NCI-H524 (cell line): ENCODE results near the gene LANCL1.

Source experiments
- DNase-seq, 2 experiments: peaks; one replicate each; lab custom pipeline; 2025; lab: John Stamatoyannopoulos, UW

LANCL1 gene

DNA sequence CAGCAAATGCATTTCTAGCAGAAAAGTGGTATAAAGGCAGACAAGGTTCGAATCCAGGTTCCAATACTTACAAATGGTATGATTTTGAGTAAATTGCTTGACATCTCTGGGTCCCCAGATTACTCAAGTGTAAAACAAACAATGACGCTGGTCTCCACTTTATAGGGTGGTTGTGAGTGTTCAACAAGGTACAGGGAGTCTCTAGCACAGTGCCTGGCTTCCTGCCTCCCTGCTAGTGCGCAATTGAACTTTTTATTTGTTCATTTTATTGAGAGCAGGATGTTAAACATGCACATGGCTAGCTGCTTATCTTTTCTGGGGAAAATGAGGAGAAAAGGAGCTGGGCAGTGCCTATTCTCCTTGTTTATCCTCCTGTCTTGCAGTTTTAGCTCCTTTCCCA, 86.7 kb downstream of the LANCL1 start:
- no peak for DNase-seq

- DNase-seq = no peak
Observed at GRCh38 chr2:210388148-210388547, 88.4 kb downstream of the LANCL1 start.

DNA sequence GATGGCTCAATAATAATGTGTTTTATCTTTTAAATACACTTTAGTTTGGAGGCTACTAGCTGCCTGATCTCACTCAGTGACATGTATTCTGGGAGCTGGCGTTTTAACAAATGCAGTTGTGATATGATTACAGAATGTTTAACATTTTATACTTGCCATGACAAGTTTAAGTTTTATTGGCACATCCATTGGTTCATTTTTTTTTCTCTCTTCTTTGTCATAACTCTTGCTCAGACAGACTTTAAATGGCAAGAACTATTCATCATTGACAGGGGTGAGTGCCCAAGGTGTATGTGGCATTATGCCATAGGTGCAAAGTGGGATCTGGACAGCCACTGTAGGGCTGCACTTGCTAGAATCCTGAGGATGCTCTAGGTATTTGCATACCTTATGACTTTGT, 89.5 kb downstream of the LANCL1 start:
- no peak for DNase-seq
